MM.1S (cell line): Measurements from ENCODE around the gene PAQR5.

Experiments used
- CTCF ChIP-seq: fragments of 300-600 bp; sonication (generic); IDR thresholded peaks from 2 replicates; pipeline ENCODE4 v1.5.1; 2016; ENCODE audit warnings: antibody characterized with exemption, low read length, mixed read lengths
- EZH2 ChIP-seq: fragments of 300-600 bp; sonication (generic); optimal IDR thresholded peaks from 2 replicates; pipeline ENCODE3; 2017; ENCODE audit warnings: low read depth, mild to moderate bottlenecking, antibody characterized with exemption, low read length, mixed read lengths
- EZH2phosphoT487 ChIP-seq: fragments of 300-600 bp; sonication (generic); IDR thresholded peaks from 2 replicates; pipeline ENCODE4 v1.6.1; 2018; ENCODE audit warnings: antibody characterized with exemption, low read length

GRCh38 chr15:69446953-69447352, 148.2 kb downstream of the PAQR5 start:
- no peak for TF ChIP-seq EZH2
- TF ChIP-seq CTCF, result no peak
- TF ChIP-seq EZH2phosphoT487, result no peak
